GM18951 (cell line): ENCODE results near the gene NOC2L.
"Not testable (repeated sequence)": the region's sequence is repeated elsewhere in the genome, so short reads cannot be mapped to it uniquely, and the experiment has no call there.

Experiments used
- POLR2A ChIP-seq: IDR thresholded peaks from 4 replicates; pipeline ENCODE4 v1.6.1; 2011; ENCODE audit warnings: mild to moderate bottlenecking; ENCODE audit not compliant: insufficient read length, insufficient read depth; ENCODE audit errors: extremely low read depth
- in situ Hi-C: fragments of 300-500 bp; cut with MboI; formaldehyde crosslinking; loops from one replicate; pipeline ENCODE4 v1.12.0; 2022; ENCODE audit warnings: low sequenced_read_pairs, mixed read lengths, inconsistent platforms; ENCODE audit not compliant: unreplicated experiment

The NOC2L gene

GRCh38 chr1:959731-960362, 791 bp upstream of the NOC2L start:
- no peak for TF ChIP-seq POLR2A
- in situ Hi-C loops = no loop called here

GRCh38 chr1:956636-957035, 2.4 kb downstream of the NOC2L start:
- in situ Hi-C loops = no loop called here
- TF ChIP-seq POLR2A = no peak

DNA sequence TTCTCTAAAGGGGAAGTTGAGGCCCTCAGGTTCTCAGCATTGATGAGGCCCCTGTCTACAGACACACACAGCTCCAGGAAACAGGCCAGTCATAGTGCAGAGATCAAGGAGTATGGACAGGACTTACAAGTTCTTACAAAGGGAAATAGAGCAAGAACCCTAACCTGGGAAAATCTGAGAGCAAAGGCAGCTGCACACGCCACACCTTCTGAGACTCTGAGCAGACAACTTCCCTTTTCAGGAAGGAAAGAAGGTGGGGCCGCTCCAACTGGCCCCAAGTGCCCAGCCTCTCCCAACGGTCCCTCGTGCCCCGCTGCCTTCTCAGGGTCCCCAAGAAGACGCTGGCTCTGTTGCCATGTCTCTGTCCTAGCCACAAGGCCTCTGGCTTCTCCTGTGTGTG, 3.6 kb downstream of the NOC2L start:
- TF ChIP-seq POLR2A = no peak
- in situ Hi-C loops = no loop called here

DNA sequence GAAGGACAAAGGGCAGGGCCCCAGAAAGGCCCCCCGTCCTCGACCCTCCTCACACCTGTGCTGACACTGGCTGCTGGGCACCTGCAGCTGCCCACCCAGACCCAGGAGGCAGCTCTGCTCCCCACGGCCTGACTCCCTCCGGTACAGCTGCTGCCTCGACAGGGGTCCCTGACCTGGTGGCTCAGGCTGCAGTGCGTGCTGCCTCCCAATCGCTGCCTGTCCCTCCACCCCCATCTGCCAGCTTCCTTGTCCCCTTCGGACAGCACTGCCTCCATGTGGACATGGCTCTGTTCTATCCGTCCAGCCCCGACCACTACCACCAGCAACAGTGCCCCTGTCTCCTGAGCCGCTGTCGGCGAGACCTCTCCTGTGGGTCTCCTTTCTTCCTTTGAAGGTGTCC, 4.1 kb downstream of the NOC2L start:
- TF ChIP-seq POLR2A = no peak

GRCh38 chr1:953524-954320, 5.3 kb downstream of the NOC2L start:
- no peak for TF ChIP-seq POLR2A
- in situ Hi-C loops = no loop called here

More for the DNA sequence above, 4.1 kb downstream of the NOC2L start:
- in situ Hi-C loops = no loop called here

- TF ChIP-seq POLR2A = no peak
- in situ Hi-C loops = no loop called here
Measured at GRCh38 chr1:952603-953002, 6.5 kb downstream of the NOC2L start.

DNA sequence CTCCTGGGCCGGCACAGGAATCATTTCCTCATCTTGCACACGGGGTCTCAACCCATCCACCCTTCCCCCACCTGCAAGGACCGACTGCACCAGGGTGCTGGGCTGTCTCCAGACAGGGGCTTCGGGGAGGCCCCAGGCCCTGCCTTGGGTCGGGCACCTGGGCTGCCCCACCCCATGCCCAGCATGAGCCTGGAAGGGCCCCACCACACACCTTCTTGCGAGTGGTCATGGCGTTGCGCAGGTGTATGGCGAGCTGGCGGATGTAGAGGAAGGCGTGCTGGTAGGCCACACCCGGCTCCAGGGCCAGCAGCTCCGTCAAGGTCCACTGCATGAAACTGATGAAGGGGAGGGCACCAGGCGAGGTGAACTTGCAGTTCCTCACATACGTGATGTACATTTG, 6.9 kb downstream of the NOC2L start:
- TF ChIP-seq POLR2A = no peak
- in situ Hi-C loops = no loop called here

- in situ Hi-C loops = no loop called here
- TF ChIP-seq POLR2A = no peak
Measured at GRCh38 chr1:951364-951763, 7.7 kb downstream of the NOC2L start.

- in situ Hi-C loops = no loop called here
- TF ChIP-seq POLR2A = no peak
Measured at GRCh38 chr1:950881-951280, 8.2 kb downstream of the NOC2L start.

- in situ Hi-C loops = no loop called here
- TF ChIP-seq POLR2A = no peak
Measured at GRCh38 chr1:950268-950667, 8.8 kb downstream of the NOC2L start.

DNA sequence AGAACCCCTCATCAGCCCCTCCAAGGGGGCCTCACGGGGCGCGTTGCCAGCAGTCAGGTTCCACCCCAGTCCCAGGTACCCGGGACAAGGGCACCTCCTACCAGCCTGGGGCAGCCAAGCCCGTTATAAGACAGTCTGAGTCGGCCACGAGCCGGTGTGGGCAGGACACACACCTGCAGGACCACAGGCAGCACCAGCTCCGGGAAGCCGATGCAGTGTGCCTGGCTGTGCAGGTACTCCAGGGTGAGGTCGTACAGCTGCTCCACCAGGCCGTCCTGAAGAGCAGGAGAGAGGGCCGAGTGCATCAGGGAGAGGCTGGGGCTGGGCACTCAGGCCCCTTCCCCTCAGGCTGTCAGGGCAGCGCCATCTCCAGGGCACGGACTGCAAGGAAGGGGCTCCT, 11.1 kb downstream of the NOC2L start:
- no peak for TF ChIP-seq POLR2A
- in situ Hi-C loops = no loop called here

- in situ Hi-C loops = not testable (repeated sequence)
Measured at GRCh38 chr1:946811-947210, 12.2 kb downstream of the NOC2L start.

DNA sequence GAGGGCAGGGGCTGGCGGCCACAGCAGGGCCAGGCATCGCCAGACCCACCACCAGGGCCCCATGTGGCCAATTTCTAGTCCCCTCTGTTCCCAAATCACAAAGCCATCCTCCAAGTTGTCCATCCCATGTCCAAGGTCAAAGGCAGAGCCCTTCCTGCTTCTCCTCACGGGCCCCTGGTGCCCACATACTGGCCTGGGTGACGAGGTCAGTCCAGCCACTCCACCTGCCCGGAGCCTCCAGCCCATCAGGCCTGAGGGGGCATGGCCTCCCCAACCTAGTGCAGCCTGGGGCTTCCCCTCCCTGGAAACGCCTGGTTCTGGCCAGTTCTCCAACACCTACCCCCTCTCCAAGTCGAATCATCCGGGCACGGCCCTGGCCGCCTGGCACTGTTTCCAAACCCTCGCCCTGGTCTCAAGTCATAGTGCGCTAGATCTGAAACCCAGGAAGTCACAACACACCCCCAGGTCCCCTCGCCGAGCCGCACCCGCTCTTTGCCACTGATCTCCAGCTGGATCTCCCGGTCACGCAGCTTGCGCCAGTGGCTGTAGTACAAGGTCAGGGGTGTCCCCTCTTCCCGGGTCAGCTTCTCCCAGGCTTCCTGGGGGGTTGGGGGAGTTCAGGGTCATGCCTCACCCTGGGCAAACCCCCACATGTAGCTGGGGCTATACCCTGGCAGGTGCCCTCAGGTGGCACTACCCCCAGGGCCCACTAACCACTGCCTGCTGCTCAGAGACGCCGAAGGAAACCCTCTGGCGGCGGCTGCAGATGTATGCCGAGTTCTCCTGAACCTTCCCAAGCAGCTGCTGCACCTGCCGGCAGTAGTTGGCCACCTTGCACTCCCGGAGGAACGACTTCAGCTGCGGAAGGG, 13.1 kb downstream of the NOC2L start:
- TF ChIP-seq POLR2A = no peak
- in situ Hi-C loops = no loop called here
